GM13977 (cell line): ENCODE results near the gene ADAM15.

Experiments used
- DNase-seq: peaks from one replicate; pipeline ENCODE4 v3.0.0; 2012; ENCODE audit warnings: low spot score
- in situ Hi-C: fragments of 300-500 bp; cut with MboI; formaldehyde crosslinking; loops from one replicate; pipeline ENCODE4 v1.12.0; 2022; ENCODE audit warnings: low sequenced_read_pairs, low pct_unique_long_range_greater_than_20kb, mixed read lengths, inconsistent platforms; ENCODE audit not compliant: unreplicated experiment
- TF ChIP-seq, protein P1 (sequence below): IDR thresholded peaks from 2 replicates; pipeline ENCODE4 v1.5.1; 2012; ENCODE audit warnings: mild to moderate bottlenecking, control low read depth; ENCODE audit not compliant: insufficient read depth; ENCODE audit errors: extremely low read depth, missing control alignments

The ADAM15 gene

DNA sequence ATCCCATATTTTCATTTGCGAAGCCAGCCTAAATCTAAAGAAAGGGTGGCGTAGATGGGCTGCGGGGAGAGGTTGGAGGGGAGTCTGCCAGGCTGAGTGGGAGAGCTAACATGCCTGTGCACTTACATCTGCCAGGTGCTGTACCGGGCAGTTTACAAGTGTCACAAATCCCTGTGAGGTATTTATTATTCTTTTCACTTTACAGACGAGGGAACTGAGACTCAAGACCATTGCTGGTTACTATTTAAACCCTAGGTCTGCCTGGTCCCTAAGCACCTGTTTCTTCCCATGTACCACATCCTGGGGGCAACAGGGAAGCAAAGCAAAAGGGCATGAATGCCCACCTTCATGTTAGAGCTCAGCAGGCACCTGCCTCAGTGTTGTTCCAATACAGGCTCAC is 57.2 kb downstream of the ADAM15 start:
- DNase-seq = no peak
- TF ChIP-seq, protein P1, sequence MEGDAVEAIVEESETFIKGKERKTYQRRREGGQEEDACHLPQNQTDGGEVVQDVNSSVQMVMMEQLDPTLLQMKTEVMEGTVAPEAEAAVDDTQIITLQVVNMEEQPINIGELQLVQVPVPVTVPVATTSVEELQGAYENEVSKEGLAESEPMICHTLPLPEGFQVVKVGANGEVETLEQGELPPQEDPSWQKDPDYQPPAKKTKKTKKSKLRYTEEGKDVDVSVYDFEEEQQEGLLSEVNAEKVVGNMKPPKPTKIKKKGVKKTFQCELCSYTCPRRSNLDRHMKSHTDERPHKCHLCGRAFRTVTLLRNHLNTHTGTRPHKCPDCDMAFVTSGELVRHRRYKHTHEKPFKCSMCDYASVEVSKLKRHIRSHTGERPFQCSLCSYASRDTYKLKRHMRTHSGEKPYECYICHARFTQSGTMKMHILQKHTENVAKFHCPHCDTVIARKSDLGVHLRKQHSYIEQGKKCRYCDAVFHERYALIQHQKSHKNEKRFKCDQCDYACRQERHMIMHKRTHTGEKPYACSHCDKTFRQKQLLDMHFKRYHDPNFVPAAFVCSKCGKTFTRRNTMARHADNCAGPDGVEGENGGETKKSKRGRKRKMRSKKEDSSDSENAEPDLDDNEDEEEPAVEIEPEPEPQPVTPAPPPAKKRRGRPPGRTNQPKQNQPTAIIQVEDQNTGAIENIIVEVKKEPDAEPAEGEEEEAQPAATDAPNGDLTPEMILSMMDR = no peak
- in situ Hi-C loops = no loop called here

DNA sequence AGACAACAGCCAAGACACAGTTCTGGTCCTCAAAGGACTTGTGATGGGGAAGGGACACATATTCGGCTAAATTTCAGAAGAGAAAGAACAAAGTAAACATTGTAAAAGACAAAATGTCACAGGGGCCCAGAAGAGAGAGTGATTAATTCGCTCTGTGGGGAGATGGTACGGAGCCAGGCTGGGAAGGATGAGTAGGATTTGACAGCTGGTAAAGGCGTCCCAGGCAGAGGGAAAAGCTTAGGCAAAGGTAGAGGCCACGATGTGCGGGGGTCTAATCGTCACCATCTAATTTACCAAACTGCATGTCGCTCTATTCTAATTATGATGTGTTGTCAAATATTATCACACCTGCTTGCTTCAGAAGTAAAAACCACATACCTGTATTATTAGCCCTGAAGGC is 59.3 kb downstream of the ADAM15 start:
- in situ Hi-C loops = no loop called here
- TF ChIP-seq, protein P1 = no peak
- DNase-seq = no peak

DNA sequence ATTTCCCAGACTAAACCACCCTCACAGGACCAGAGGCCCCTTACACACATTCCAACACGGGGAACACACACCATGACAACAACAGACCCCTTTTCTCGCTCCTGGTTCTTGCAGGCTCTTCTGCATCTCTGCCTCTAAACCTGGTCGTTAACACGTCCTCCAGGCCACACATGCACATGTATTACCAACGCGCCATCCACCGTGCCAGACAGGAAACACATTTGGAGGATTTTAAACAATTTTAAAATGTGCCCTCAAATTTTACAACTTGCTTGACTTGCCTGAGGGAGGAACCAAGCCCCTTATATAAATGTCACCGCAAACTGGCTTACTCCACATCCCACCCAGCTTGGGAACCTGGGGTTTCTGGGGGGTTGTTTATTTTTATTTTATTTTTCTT is 59.7 kb downstream of the ADAM15 start:
- in situ Hi-C loops = no loop called here
- no peak for DNase-seq
- TF ChIP-seq, protein P1 = no peak
